NCI-H146 treated with DMSO at 0.1 percent for 48 hours (cell line): ENCODE data around the gene IRAK1.

ENCODE experiments used
- DNase-seq: peaks from one replicate; lab custom pipeline; 2025; ENCODE audit not compliant: unreplicated experiment; lab: John Stamatoyannopoulos, UW

Gene IRAK1

DNA sequence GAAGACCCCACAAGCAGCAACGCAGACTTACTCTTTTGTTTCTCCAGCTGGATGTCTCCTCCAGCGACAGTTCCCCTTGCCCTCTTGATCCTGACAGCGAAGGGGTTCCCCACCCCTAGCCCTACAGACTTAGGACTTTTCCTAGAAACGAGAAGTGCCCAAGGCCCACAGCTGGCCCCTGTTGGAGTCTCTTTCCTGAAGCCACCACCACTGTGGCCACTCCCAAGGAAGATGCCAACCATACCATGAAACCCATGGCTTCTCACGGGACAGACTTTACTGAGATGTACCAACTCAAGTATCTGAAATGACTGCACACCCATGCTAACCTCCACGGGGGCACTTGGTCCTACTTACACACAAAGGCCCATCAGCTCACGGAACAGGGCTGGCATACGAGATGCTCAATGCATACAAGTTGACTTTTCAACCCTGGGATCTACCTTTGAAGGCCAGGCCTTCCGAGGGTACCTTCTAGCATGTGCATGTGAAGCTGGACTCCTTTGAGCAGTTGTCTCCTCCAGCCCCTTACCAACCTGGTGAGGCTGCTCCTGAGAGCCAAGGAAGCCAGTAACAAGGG lies 924 bp upstream of the IRAK1 start:
- DNase-seq, result no peak

DNA sequence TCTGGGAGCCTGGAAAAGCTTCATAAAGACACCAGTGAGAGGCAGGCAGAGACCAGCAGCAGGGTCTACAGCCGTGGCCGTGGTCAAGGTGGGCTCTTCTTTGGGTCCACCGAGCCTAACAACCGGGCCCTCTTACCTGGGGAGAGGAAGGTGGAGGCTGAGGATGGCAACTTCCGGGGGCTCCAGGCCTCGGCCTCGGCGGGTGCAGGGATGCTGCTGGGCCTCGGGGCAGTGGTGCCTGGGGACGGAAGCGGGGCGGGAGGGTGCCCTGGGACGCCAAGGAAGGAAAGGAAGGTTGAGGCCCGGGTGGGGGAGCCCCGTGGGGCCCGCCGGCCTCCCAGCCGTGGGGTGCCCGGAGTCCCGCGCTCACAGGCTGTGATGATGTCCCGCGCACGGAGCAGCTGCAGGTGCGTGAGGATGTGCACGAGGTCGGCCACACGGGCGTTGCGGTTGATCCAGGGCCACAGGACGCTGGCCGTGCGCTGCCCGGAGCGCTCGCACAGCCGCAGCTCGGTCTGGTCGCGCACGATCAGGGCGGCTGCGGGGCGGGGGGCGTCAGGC lies 561 bp downstream of the IRAK1 start:
- DNase-seq, result no peak

DNA sequence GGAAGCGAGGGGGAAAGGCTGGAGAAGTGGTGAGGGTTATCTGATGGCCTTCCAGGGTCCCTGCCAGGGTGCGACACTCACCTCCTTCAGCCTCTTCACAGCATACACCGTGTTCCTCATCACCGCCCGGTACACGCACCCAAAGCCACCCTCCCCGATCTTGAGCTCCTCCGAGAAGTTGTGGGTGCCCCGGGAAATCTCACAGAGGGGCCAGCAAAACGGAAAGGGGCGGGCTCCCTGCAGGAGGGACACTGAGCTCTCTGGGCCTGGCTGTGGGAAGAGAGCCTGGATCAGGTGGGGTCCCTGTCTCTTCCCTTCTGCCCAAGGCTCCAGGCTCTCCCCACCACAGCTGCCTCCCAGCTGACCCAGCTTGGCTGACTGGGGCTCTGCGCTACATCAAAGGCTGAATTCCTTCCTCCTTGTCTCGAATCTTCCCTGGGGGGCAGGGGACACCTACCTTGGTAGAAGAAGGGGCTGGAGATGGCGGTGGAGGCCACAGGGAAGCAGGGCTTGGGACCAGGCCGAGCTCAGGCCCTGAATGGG lies 1.1 kb downstream of the IRAK1 start:
- no peak for DNase-seq

DNA sequence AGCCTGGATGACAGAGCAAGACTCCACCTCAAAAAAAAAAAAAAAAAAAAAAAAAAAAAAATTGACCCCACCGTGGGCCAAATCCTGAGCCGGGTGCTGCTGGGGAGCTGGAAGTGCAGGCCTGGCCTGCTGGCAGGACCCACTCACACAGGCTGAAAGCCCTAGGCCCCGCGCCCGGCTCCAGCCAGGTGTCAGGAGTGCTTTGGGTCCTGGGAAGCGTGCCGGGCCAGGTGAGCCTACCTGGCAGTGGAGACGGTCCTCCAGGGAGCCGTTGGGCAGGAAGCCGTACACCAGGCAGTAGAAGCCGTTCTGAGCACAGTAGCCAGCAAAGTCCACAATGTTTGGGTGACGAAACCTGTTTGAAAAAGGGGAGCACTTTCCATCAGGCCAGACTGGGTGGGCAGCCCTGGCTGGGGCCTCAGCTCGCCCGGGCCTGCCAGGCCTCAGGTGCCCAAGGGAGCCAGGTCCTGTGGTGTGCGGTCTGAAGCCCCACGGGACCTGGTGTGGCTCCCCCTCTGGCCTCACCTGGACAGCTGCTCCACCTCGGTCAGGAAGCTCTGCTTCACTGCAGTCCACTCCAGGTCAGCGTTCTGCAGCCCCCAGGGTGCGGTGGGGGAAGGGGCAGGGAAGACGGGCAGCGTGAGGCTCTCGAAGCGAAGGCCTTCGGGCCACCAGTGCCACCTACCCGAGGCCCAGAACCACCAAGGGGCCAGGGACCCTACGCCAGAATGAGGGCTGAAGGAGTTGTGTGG lies 1.8 kb downstream of the IRAK1 start:
- DNase-seq, result no peak

DNA sequence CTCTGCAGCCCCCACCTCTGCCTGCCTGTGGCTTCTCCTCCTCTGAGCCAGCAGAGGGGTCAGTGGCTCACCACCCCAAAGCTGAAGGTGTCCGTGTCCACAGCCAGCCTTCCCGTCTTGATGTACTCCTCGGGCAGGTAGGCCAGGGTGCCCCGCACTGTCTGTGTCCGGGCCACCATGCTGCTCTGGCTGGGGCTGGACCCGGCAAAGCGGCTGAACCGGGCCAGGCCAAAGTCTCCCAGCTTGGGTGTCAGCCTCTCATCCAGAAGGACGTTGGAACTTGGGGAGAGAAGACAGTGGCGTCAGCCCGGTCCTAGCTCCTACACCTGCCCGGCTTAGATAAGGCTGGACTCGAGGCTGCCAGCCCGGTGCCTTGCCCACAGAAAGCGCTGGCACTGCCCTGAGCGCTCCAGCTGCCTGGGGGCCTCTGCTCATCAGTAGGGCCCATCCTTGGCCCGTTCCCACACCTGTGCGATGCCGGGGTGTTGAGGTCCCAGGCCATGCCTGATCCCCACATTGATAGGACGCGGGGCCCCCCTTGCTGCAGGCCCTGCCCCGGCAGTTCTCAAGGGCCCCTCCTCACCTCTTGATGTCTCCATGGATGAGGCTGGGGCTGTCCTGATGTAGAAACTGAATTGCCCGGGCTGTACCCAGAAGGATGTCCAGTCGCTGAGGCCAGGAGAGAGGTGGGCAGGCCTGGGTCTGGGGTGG lies 3.2 kb downstream of the IRAK1 start:
- DNase-seq, result no peak

DNA sequence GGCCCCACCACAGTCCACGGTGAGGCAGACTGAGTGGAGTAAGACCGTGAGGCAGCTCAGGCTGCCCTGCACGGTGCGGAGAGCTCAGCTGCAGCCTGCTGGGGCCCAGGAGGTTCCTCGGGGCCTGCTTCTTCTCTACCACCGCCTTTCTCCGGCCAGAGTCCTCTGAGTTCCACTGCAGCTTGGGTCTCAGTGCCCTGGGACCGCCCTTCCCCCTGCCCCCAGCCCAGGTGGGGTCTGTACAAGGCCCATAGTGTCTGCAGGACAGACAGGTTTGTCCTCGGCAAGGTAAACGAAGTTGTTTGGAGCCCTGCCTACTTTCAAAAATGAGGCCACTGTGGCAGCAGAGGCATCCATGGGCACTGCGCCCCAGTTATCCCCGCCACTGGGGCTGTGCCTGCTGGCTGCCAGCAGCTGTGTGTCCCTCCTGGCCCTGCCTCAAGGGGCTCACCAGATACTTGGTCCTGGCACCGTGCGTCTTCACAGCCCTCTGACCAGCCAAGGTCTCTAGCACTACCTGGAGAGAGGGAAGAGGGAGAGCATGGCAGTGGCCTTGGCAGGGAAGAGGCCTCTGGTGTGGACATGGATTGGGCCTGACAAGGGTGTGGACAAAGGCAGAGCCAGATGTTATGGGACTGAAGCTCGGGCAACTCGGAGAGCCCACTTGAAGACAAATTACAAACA lies 4.0 kb downstream of the IRAK1 start:
- no peak for DNase-seq

DNA sequence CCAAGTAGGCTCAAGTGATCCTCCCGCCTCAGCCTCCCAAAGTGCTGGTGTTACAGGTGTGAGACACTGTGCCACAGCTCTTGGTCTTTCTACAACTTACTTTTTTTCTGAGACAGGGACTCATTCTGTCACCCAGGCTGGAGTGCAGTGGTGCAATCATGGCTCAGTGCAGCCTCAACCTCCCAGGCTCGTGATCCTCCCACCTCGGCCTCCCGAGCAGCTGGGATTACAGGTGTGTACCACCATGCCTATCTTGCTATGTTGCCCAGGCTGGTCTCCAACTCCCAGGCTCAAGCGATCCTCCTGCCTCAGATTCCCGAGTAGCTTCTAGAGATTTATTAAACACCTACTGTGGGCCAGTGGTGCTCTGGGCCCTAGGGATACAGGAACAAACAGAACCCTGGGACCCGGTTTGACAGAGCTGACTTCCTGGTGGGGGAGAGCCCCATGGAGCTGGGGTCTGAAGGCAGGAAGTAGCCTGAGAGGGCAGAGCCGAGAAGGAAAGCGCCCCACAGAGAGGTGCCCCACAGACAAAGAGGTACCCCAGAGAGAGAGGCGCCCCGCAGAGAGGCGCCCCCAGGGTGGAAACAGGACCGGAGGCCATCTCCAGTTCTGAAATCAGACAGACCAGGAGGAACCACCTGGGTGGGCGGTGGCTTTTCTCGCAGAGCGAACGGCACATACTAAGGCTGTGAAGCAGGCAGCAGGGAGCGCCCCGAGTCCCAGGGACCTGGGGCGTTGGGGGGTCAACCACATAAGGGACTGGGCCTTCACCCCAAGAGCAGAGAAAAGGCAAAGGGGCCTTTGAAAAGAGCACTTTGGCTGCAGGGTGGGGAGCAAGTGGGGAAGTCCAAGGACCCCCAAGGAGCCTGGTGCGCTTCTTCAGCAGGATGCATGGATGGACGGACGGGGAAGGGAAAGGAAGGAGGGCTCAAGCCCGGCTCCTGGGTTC lies 5.0 kb downstream of the IRAK1 start:
- DNase-seq, result no peak

DNA sequence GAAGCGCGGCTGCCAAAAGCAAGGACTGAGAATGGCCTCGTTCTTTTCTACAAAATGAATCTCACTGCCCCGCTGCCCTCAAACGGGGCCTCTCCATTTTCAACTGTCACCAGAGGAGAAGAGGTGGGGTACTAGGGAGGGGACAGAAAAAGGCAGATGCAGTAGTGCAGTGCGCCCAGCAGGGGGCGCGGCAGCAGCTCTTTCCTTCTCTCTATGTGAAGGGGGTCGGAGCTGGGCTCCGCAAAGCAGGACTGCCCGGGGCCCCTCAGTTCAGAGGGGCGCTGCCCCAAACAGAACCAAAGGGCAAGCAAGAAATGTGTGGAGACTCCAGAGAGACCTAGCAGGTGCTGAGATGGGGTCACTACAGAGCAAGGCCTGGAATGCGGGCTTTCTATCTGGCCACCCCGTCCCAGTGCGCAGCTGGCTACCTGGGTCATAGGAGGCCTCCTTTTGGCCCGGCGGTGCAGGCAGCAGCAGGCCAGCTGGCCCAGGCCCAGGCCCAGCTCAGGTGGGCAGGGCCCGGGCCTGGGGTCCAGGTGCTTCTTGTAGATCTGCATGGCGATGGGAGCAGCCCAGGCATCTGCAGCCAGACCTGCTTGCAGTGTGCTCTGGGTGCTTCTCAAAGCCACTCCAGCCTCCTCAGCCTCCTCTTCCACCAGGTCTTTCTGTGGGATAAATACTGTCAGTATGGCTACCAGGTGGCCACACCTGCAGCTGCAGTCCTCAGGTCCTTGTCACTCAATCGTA lies 5.9 kb downstream of the IRAK1 start:
- no peak for DNase-seq

DNA sequence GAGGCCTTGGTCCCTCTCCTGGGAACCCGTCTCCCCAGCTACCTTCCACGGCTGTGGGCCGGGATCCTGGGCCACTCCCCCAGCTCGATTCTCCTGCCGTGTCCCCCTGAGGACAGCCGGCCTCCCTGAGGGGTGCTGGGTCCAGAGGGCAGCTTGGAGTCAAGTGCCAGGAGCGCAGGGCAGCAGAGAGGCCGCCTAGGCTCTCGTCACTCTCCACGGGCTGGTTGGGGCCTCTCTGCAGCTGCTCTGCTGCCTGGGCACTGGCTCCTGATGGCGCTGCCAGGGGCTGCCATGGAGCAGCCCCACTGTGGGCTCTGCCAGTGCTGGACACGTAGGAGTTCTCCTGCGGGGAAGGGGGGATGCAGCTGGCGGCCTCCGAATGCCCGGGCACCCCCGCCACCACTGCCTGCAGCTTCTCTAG lies 6.7 kb downstream of the IRAK1 start:
- no peak for DNase-seq

DNA sequence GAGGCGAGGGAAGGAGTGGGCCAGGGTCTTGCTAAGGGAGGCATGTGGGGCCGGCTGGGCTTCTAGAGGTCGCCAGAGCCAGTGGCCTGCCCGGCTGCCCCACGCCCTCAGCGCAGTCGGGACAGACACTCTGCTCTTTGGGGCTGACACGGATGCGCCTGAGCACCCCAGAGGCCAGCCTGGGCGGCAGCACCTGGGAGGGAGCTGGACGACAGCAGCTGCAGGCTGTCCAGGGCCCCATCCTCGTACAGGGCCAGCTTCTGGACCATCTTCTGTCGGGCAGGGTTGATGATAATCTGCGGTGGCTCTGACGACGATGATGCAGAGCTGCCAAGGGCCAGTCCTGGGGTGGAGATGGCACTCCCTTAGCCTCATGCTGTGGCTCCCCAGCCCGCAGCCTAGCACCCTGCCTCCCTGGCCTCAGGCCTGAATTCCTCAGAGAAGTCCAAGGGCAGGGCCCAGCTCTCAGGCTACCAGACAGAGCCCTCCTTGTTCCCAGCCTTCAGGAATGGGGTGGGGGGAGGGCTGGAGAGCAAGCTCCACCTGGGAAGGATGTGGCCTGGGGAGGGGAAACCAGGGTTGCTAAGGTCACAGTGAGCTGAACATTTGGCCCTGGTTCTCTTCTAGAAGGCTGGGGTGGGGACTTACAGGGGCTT lies 7.2 kb downstream of the IRAK1 start:
- DNase-seq, result no peak

DNA sequence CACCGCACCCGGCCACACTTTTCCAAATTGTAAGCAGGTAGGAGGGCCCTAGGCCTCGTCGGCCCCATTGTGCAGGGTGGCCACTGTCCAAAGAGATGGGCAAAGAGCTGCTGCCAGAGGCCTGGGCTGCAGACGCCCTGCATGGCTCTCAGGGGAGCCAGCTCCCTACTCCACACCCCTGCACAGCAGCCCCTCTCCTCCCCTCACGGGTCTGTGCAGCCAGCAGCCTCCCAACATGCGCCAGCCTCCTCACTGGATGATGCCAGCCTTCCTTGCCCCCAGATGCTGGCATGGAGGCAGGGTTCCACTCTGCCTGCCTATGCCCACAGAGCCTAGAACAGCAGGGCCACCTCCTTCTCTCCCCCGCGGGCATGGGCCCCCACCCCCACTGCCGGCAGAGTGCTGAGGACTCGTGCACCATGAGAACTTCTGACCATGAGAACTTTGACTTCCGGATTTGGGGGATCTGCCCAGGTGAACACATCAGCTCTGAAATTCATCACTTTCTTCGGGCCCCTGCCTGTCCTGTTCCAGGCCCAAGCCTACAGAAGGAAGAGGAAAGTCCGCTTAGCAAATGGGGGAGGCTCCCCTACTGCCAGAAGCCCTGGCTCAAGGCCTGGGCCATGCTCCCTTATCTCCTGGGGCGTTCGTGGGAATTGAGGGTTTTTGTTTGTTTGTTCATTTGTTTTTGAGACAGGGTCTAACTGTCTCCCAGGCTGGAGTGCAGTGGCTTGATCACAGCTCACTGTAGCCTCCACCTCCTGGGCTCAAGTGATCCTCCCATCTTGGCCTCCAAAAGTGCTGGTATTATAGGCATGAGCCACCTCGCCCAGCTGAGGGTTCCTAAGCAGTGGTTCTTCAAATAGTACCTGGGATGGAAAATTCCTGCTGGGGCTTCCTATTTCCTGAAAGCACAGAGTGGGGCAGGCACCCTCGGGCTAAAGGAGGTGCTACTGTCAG lies 8.0 kb downstream of the IRAK1 start:
- DNase-seq, result no peak

DNA sequence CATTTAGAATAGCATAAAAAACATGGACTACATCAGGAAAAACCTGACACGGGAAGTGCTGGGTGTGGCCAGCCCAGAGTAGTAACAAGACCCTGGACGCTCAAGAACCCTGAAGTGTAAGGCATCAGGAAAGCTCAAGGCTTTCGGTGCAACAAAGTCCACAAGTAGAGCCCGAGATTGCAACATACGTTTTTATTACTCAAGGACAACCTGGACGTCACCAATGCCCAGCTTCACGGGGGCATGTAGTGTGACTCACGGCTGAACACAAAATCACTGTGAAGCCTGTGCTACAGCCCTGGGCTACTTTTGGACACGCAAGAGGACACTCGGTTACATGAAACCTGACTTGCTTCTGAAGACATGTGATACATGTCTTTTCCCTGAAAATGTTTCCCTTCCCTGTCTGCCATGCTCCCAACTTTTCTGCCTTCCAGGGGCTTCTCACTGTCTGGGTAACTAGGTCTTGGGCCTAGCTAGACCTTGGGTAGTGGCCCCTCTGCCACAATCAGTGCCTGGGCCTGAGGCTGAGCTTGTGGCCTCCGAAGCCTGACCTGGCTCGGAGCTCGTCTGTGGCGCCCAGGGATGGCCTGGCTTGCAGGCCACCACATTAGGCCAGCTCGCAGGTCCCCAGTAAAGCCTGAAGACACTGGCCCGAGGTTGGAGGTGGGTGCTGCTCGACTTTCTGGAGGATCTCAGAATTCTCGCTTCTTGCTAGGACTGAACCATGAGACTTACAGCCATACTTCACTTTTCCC lies 9.2 kb downstream of the IRAK1 start:
- DNase-seq, result no peak

DNA sequence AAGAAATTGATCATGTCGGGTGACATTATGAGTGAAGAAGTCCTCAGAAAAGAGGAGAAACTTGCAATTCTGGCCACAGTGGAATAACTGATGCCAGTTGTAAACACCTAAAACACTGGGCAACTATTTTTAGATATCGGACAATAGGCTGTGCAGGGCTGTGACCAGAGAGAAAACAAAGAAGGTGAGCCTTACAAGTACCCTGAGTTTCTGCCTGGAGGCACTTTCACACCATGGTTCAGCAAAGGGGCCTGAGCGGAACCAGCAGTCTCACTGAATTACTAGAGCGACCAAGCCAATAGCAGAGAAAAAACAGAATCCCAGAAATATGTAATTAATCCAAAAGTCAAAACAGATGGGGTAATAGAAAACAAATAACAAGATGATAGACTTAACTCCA lies 11.2 kb downstream of the IRAK1 start:
- DNase-seq, result no peak

DNA sequence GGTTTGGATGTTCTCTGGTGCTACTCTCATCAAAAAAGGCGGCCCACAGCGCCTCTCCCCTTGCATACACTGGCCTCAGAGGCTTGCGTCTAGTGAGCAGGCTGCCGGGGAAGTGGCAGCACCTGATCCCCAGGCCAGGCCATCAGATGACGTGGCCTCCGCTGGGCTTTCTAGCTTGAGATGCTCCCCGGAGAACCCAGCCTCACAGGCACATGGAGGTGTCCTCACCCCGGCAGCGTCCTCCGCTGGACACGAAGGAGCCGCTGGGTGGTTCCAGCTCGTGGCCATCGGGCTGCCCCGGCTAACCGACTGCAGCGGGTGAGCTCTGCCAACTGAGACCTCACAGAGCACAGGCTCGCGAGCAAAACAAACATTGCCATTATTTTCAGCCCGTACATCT lies 12.8 kb downstream of the IRAK1 start:
- no peak for DNase-seq

DNA sequence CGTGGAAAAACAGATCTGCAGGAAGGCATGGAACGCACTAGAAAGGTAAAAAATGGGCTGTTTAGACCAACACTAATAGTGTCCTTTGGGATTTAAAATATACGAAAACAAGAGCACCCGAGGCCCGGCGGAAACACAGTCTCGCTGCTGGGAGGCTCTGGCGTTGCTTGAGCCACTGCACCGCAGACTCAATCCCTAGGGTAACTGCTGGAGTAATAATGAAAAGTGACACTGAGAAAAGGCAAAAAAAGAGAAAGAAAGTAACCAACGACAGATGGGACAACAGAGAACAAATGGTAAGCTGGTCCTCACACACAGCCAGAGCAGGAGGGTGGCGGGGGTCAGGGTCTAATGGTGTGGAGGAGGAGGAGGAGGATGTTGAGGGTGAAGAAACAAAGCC lies 15.4 kb downstream of the IRAK1 start:
- DNase-seq, result no peak

DNA sequence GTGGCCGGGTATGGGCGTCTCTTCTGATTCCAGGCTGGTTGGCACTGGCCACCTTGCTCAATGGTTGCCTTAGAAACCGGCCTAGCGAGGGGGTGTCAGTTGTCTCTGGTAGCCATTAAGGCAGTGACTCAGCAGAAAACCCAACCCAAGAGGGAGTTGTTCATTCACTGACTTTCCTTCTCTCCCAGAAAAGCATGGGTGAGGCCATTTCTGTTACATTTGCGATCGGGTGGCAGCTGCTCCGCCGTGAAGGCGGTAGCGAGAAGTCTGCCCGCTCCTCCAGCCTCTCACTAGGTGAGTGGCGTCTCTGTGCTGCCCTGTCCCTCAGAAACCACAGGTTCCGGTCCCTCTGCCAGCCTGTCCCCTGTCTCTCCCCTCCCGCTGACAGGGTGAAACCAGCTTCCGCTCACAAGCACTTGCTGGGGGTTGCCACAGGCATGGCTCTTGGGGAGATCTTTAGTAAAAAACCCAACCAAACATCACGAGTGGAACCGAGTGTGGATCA lies 17.4 kb downstream of the IRAK1 start:
- DNase-seq, result peak; percentile 62

DNA sequence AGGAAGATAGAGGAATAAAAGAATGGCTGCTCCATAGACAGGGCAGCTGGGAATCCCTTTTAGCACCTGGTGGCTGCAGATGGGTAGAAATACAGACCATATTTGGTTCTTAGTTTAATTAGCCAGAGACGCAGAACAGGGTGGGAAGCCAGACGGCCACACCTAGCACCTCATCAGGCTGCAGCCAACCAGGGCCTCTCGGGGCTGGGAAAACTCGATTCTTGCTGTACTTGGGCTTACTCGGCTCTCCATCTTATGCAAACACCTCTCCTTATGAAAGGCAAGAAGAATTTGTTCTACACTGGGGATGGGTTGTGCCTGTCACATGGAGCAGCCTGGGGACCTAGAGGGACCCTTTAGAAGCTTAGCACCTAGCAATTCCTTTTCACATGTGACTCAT lies 19.7 kb downstream of the IRAK1 start:
- no peak for DNase-seq
